KMS-11 (cell line): ENCODE measurements around the gene AIF1.

Experiments
- H2AFZ ChIP-seq: fragments of 200-600 bp; sonication (generic); 2 replicates; pipeline ENCODE4 v1.6.1; 2016; ENCODE audit warnings: antibody characterized with exemption, mixed run types, low read depth
- H3K27ac ChIP-seq: fragments of 200-600 bp; sonication (generic); 2 replicates; pipeline ENCODE4 v1.6.1; 2016; ENCODE audit warnings: mild to moderate bottlenecking, mixed run types
- H3K27me3 ChIP-seq: fragments of 200-600 bp; sonication (generic); 2 replicates; pipeline ENCODE4 v1.6.1; 2017; ENCODE audit warnings: mild to moderate bottlenecking, low read depth, mixed run types, moderate library complexity; ENCODE audit not compliant: insufficient read depth
- H3K36me3 ChIP-seq: fragments of 200-600 bp; sonication (generic); 2 replicates; pipeline ENCODE4 v1.6.1; 2017; ENCODE audit warnings: mild to moderate bottlenecking, mixed run types; ENCODE audit not compliant: insufficient read depth
- H3K4me1 ChIP-seq: fragments of 200-600 bp; sonication (generic); 2 replicates; pipeline ENCODE4 v1.6.1; 2016; ENCODE audit warnings: mild to moderate bottlenecking, low read depth, mixed run types; ENCODE audit not compliant: poor library complexity, severe bottlenecking
- H3K4me2 ChIP-seq: fragments of 200-600 bp; sonication (generic); 2 replicates; pipeline ENCODE4 v1.7.0; 2016; ENCODE audit warnings: mild to moderate bottlenecking, mixed run types
- H3K4me3 ChIP-seq: fragments of 200-600 bp; sonication (generic); IDR thresholded peaks from 2 replicates; pipeline ENCODE4 v1.6.1; 2017; ENCODE audit warnings: low read depth, low read length, mixed read lengths; ENCODE audit not compliant: insufficient read depth
- H3K79me2 ChIP-seq: fragments of 200-600 bp; sonication (generic); 2 replicates; pipeline ENCODE4 v1.6.1; 2016; ENCODE audit warnings: low read depth, mixed run types; ENCODE audit not compliant: insufficient read depth
- H3K9ac ChIP-seq: fragments of 200-600 bp; sonication (generic); 2 replicates; pipeline ENCODE4 v1.6.1; 2016; ENCODE audit warnings: mild to moderate bottlenecking, mixed run types
- H4K20me1 ChIP-seq: fragments of 200-600 bp; sonication (generic); 2 replicates; pipeline ENCODE4 v1.6.1; 2016; ENCODE audit warnings: mild to moderate bottlenecking, mixed run types; ENCODE audit not compliant: insufficient read depth
- TF ChIP-seq, protein P1 (sequence below): fragments of 200-600 bp; sonication (generic); conservative IDR thresholded peaks from 2 replicates; pipeline ENCODE4 v1.6.1; 2017; ENCODE audit warnings: low read depth, mild to moderate bottlenecking, antibody characterized with exemption, low read length, moderate library complexity, mixed read lengths

The AIF1 gene

DNA sequence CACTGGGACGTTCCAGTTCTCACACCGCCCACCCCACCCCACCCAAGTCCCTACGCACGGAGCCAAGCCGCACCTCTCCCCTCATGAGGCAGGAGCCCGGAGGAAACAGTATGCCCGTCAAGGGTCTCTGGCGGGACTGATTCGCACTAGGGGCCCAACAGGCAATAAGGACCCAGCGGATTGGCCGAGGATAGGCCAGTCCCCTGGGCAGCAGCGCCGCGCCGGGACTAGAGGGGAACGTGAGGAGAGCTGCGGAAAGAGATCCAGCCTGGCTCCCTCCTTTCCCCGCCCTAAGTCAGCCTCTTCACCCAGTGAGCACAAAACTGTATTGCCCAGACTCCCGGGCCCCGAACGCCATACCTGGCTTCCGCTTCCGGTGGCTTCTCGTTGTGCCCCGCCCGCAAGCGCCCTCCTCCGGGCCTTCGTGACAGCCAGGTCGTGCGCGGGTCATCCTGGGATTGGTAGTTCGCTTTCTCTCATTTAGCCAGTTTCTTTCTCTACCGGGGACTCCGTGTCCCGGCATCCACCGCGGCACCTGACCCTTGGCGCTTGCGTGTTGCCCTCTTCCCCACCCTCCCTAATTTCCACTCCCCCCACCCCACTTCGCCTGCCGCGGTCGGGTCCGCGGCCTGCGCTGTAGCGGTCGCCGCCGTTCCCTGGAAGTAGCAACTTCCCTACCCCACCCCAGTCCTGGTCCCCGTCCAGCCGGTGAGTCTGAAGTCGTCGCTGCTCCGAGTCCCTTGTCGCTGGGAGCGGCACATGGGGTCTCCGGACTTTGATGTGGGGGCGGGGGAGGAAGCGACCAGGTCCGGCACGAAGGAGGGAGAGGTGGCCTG, 50.7 kb downstream of the AIF1 start, which contains the start of gene CSNK2B:
TSS of gene CSNK2B (plus strand) at position 580 of the 836 bp plus-strand sequence. CDS start 752 bp downstream, outside the sequence.
- H2AFZ ChIP-seq: peak within 1 kb of the TSS; percentile 67
- peak within 1 kb of the TSS; percentile 98 for H3K27ac ChIP-seq
- H4K20me1 ChIP-seq: no peaks in the 10 kb centered on the region
- TF ChIP-seq, protein P1, sequence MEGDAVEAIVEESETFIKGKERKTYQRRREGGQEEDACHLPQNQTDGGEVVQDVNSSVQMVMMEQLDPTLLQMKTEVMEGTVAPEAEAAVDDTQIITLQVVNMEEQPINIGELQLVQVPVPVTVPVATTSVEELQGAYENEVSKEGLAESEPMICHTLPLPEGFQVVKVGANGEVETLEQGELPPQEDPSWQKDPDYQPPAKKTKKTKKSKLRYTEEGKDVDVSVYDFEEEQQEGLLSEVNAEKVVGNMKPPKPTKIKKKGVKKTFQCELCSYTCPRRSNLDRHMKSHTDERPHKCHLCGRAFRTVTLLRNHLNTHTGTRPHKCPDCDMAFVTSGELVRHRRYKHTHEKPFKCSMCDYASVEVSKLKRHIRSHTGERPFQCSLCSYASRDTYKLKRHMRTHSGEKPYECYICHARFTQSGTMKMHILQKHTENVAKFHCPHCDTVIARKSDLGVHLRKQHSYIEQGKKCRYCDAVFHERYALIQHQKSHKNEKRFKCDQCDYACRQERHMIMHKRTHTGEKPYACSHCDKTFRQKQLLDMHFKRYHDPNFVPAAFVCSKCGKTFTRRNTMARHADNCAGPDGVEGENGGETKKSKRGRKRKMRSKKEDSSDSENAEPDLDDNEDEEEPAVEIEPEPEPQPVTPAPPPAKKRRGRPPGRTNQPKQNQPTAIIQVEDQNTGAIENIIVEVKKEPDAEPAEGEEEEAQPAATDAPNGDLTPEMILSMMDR: no peak
- H3K27me3 ChIP-seq: no peaks in the 10 kb centered on the region
- H3K4me3 ChIP-seq: peak within 1 kb of the TSS; percentile 54
- H3K36me3 ChIP-seq: peaks cover 4% of the 10 kb centered on the region; the same call in 1 of the 2 replicates
- peak within 1 kb of the TSS; percentile 94 for H3K4me2 ChIP-seq
- peaks cover 43% of the 10 kb centered on the region for H3K4me1 ChIP-seq
- peak within 1 kb of the TSS; percentile 89 for H3K9ac ChIP-seq
- peaks cover 41% of the 10 kb centered on the region for H3K79me2 ChIP-seq

GRCh38 chr6:31666337-31666965, 51.4 kb downstream of the AIF1 start:
- Histone ChIP-seq H3K4me2 (peak overlapping the region; percentile 58), H2AFZ (peak overlapping the region; percentile 67), H3K27ac (peak overlapping the region; percentile 41), H3K27me3 (no peaks in the 10 kb centered on the region), H4K20me1 (no peaks in the 10 kb centered on the region), H3K79me2 (peaks cover 41% of the 10 kb centered on the region), H3K4me3 (no peak overlapping the region), H3K36me3 (peaks cover 4% of the 10 kb centered on the region; the same call in 1 of the 2 replicates), H3K4me1 (peaks cover 36% of the 10 kb centered on the region), H3K9ac (peak overlapping the region; percentile 89)
- TF ChIP-seq, protein P1: no peak
